Dendritic cell treated with granulocyte-macrophage colony-stimulating factor and Interleukin-4, amounts not matched to agents 40 ng/mL and 50 ng/mL, for 4 days (primary cell): Measurements from ENCODE around the gene GPR78.
"Not testable (repeated sequence)": the region's sequence is repeated elsewhere in the genome, so short reads cannot be mapped to it uniquely, and the experiment has no call there.

ENCODE experiments used
- H3K27ac Mint-ChIP-seq: one replicate; pipeline ENCODE4 v1.8.0; 2022; ENCODE audit warnings: mild to moderate bottlenecking, mixed read lengths
- H3K27me3 Mint-ChIP-seq: one replicate; pipeline ENCODE4 v1.8.0; 2022; ENCODE audit warnings: mild to moderate bottlenecking, mixed read lengths
- H3K36me3 Mint-ChIP-seq: one replicate; pipeline ENCODE4 v1.8.0; 2022; ENCODE audit warnings: low read depth, mixed read lengths
- H3K4me1 Mint-ChIP-seq: one replicate; pipeline ENCODE4 v1.8.0; 2022; ENCODE audit warnings: low read depth, mixed read lengths
- H3K4me3 Mint-ChIP-seq: one replicate; pipeline ENCODE4 v1.8.0; 2022; ENCODE audit warnings: mild to moderate bottlenecking, moderate library complexity, mixed read lengths
- H3K9me3 Mint-ChIP-seq: one replicate; pipeline ENCODE4 v1.8.0; 2022; ENCODE audit warnings: mixed read lengths
- intact Hi-C: fragments of 100-400 bp; cut with micrococcal nuclease; formaldehyde crosslinking; loops from one replicate; pipeline ENCODE4 v1.15.0; 2022

The GPR78 gene

GRCh38 chr4:8631896-8632295 lies 51.7 kb downstream of the GPR78 start:
- H3K9me3 Mint-ChIP-seq, H3K4me3 Mint-ChIP-seq, H3K27ac Mint-ChIP-seq, H3K27me3 Mint-ChIP-seq, intact Hi-C loops, H3K36me3 Mint-ChIP-seq, H3K4me1 Mint-ChIP-seq: not testable (repeated sequence)

GRCh38 chr4:8634773-8635172 lies 54.6 kb downstream of the GPR78 start:
- H3K4me3 Mint-ChIP-seq, result not testable (repeated sequence)

DNA sequence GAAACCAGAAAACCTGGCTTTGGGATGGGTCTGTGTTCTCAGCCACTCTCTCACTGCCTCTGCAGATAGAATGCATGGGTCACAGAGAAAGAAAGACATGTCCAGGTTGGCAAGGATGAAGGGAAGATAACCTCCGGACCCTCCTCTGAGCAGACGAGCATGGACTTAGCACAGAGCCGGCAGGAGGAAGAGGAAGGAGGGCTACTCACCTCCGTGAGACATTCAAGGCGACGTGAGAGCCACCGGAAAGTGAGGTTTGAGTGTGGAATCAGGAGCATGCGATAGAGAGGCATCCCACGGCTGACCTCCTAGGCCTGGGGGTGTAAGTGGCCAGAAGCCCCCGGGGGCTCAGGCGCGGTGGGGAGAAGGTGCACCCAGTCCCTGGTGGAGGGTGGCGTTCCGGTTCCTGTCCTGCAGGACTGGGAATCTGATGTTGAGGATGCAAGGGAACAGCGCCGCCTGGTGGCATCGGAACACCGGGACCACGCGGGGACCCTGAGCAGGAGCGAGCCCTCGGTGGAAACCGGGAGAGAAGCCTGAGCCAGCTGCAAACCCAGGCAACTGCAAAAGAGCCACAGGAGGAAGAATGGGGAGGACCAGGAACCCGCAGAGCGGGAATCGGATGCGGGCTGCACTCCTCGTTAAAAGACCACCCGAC lies 55.8 kb downstream of the GPR78 start:
- not testable (repeated sequence) for H3K36me3 Mint-ChIP-seq

More at GRCh38 chr4:8634773-8635172, 54.6 kb downstream of the GPR78 start:
- H3K27ac Mint-ChIP-seq, H3K36me3 Mint-ChIP-seq, intact Hi-C loops, H3K27me3 Mint-ChIP-seq, H3K4me1 Mint-ChIP-seq, H3K9me3 Mint-ChIP-seq: not testable (repeated sequence)

More for the DNA sequence above, 55.8 kb downstream of the GPR78 start:
- H3K9me3 Mint-ChIP-seq, intact Hi-C loops, H3K4me1 Mint-ChIP-seq, H3K4me3 Mint-ChIP-seq, H3K27me3 Mint-ChIP-seq, H3K27ac Mint-ChIP-seq: not testable (repeated sequence)
